DND-41 (cell line): ENCODE measurements around the gene CARD19.

ENCODE experiments used
- ATAC-seq: fragments of 200-7000 bp; cut with Tn5 transposase; 3 replicates; pipeline ENCODE4 v1.9.1; 2021; ENCODE audit warnings: low read depth; ENCODE audit not compliant: insufficient read depth
- DNase-seq: peaks from one replicate; pipeline ENCODE4 v3.0.0-alpha.2; 2020
- H2AFZ ChIP-seq: 2 replicates; pipeline ENCODE4 v1.6.0; 2012; ENCODE audit warnings: low read depth, low read length
- H3K27ac ChIP-seq: 2 replicates; pipeline ENCODE4 v1.5.1; 2012; ENCODE audit warnings: low read length, inconsistent platforms
- H3K27me3 ChIP-seq: fragments of 200-600 bp; sonication (generic); 2 replicates; pipeline ENCODE4 v1.6.0; 2012; ENCODE audit warnings: low read length, mild to moderate bottlenecking, inconsistent platforms; ENCODE audit not compliant: insufficient read depth, poor library complexity
- H3K36me3 ChIP-seq: 2 replicates; pipeline ENCODE4 v1.5.1; 2012; ENCODE audit warnings: low read length, inconsistent platforms; ENCODE audit not compliant: insufficient read depth
- H3K4me1 ChIP-seq: 2 replicates; pipeline ENCODE4 v1.5.1; 2012; ENCODE audit warnings: mild to moderate bottlenecking, low read length; ENCODE audit not compliant: insufficient read depth
- H3K4me2 ChIP-seq: 2 replicates; pipeline ENCODE4 v1.6.0; 2012; ENCODE audit warnings: mild to moderate bottlenecking, moderate library complexity, low read length, inconsistent platforms; ENCODE audit not compliant: insufficient read depth
- H3K4me3 ChIP-seq, 2 experiments: fragments of 200-600 bp in 1 of 2; shearing (Covaris generic) in 1 of 2; 2 replicates each; pipeline ENCODE4 v1.5.1; 2012 to 2016; ENCODE audit warnings: inconsistent platforms in 2 of 2, low read length in 2 of 2, mild to moderate bottlenecking in 2 of 2, low read depth in 1 of 2, moderate library complexity in 1 of 2
- H3K79me2 ChIP-seq: 2 replicates; pipeline ENCODE4 v1.6.0; 2012; ENCODE audit warnings: low read length, inconsistent platforms; ENCODE audit not compliant: insufficient read depth
- H3K9ac ChIP-seq: 2 replicates; pipeline ENCODE4 v1.6.0; 2012; ENCODE audit warnings: low read depth, mild to moderate bottlenecking, inconsistent platforms, low read length, moderate library complexity
- H3K9me3 ChIP-seq: 2 replicates; pipeline ENCODE4 v1.5.1; 2012; ENCODE audit warnings: low read length, moderate library complexity, mild to moderate bottlenecking, inconsistent platforms; ENCODE audit not compliant: insufficient read depth, severe bottlenecking
- H4K20me1 ChIP-seq: 2 replicates; pipeline ENCODE4 v1.6.0; 2012; ENCODE audit warnings: low read length; ENCODE audit not compliant: insufficient read depth
- EZH2 ChIP-seq: IDR thresholded peaks from 3 replicates; pipeline ENCODE4 v1.6.1; 2012; ENCODE audit warnings: borderline replicate concordance, low read depth, mild to moderate bottlenecking, moderate library complexity, low read length, inconsistent platforms; ENCODE audit not compliant: severe bottlenecking
- TF ChIP-seq, protein P1 (sequence below): IDR thresholded peaks from 2 replicates; pipeline ENCODE4 v1.5.1; 2012; ENCODE audit warnings: borderline replicate concordance, low read length, moderate library complexity, mild to moderate bottlenecking; ENCODE audit not compliant: poor library complexity, severe bottlenecking; ENCODE audit errors: extremely low read depth

Gene CARD19

DNA sequence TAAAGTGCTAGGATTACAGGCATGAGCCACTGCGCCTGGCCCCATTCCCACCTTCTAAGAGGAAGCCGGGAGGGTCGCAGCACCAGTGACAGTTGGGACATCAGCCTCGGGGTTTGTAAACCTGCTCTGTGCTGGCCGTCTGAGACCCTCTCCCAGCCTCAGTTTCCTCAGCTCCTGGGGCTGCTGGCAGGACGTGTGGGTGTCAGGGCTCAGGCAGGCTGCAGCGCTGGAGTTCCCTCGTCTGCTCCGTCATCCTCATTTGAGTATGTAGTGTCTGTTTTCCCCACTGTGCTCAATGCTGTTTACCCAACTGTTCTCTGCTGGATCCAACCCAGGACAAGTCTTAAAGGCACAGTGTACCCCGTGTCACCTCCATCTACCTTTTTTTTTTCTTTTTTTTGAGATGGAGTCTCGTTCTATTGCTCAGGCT is 40.0 kb downstream of the CARD19 start:
- peaks cover 16% of the 10 kb centered on the region for H4K20me1 ChIP-seq
- no peaks in the 10 kb centered on the region for H3K27me3 ChIP-seq
- H3K79me2 ChIP-seq, result peaks cover 10% of the 10 kb centered on the region; the same call in 1 of the 2 replicates
- H3K4me2 ChIP-seq, result no peak overlapping the region
- ATAC-seq (no peak), DNase-seq (no peak)
- H3K27ac ChIP-seq, result no peak overlapping the region
- H3K9ac ChIP-seq, result no peak overlapping the region
- H3K9me3 ChIP-seq, result no peaks in the 10 kb centered on the region
- TF ChIP-seq, protein P1, sequence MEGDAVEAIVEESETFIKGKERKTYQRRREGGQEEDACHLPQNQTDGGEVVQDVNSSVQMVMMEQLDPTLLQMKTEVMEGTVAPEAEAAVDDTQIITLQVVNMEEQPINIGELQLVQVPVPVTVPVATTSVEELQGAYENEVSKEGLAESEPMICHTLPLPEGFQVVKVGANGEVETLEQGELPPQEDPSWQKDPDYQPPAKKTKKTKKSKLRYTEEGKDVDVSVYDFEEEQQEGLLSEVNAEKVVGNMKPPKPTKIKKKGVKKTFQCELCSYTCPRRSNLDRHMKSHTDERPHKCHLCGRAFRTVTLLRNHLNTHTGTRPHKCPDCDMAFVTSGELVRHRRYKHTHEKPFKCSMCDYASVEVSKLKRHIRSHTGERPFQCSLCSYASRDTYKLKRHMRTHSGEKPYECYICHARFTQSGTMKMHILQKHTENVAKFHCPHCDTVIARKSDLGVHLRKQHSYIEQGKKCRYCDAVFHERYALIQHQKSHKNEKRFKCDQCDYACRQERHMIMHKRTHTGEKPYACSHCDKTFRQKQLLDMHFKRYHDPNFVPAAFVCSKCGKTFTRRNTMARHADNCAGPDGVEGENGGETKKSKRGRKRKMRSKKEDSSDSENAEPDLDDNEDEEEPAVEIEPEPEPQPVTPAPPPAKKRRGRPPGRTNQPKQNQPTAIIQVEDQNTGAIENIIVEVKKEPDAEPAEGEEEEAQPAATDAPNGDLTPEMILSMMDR, result no peak
- TF ChIP-seq EZH2, result no peak
- H3K36me3 ChIP-seq, result no peaks in the 10 kb centered on the region
- H2AFZ ChIP-seq, result no peak overlapping the region
- H3K4me1 ChIP-seq, result peaks cover 30% of the 10 kb centered on the region
- no peak overlapping the region for H3K4me3 ChIP-seq

DNA sequence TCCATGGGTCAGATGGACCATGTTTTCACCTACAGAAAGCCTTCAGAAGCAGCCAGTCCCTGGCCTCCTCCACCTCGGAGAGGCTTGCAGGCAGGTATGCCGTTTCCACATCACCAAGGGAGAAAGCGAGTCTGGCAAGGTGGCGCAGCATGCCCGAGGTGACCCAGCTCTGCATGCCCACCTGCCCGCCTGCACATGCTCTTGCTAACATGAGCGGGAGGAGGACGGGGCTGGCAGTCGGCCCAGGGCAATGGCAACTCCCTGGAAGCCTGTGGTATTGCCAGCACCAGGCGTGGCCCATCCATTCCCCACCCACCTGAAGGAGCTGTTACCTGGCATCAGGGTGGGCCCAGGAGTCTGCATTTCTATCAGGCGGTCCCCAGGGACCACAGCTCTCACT is 41.3 kb downstream of the CARD19 start:
- H4K20me1 ChIP-seq, result peaks cover 9% of the 10 kb centered on the region
- TF ChIP-seq, protein P1, result no peak
- TF ChIP-seq EZH2, result no peak
- ATAC-seq (no peak), DNase-seq (no peak)
- no peak overlapping the region for H2AFZ ChIP-seq
- H3K4me3 ChIP-seq, result no peak overlapping the region
- no peak overlapping the region for H3K9ac ChIP-seq
- H3K27ac ChIP-seq, result no peak overlapping the region
- H3K27me3 ChIP-seq, result no peaks in the 10 kb centered on the region
- H3K9me3 ChIP-seq, result no peaks in the 10 kb centered on the region
- H3K4me2 ChIP-seq, result no peak overlapping the region
- H3K79me2 ChIP-seq, result peaks cover 5% of the 10 kb centered on the region; the same call in 1 of the 2 replicates
- peaks cover 23% of the 10 kb centered on the region for H3K4me1 ChIP-seq
- H3K36me3 ChIP-seq, result no peaks in the 10 kb centered on the region

DNA sequence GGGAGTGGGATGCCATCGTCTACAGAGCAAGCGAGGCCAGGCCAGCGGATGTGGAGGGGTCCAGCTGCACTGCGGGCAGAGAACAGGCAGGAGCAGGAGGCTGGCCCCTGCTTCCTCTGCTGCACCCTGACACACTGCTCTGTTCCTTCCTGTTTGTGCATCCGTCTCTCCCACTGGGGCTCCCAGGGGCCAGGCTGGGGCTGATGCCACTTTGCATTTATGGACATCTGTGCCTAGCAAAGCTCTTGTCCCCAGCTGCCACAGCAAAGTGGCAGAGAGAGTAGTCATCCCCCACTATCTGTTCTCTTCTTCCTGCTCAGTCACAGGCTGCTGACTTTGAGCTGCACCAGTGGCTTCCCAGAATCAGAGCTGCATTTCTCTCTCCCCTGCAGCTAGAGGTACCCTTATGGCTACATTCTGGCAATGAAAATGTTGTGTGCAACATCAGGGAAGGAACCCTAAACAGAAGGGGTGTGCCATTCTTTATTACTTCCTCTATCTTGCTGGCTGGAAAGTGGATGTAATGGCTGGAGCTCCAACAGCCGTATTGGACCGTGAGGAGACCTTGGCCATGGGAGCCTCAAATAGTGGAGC is 42.3 kb downstream of the CARD19 start:
- peaks cover 16% of the 10 kb centered on the region for H3K4me1 ChIP-seq
- H3K4me3 ChIP-seq, result no peak overlapping the region
- H3K27me3 ChIP-seq, result no peaks in the 10 kb centered on the region
- H3K36me3 ChIP-seq, result no peaks in the 10 kb centered on the region
- no peak overlapping the region for H3K27ac ChIP-seq
- no peak for ATAC-seq
- H3K79me2 ChIP-seq, result peaks cover under 1% of the 10 kb centered on the region; the same call in 1 of the 2 replicates
- H4K20me1 ChIP-seq, result 0 out of 2 replicates have a peak, but pooled peaks cover under 1% of the 10 kb centered on the region
- DNase-seq, result no peak
- no peaks in the 10 kb centered on the region for H3K9me3 ChIP-seq
- H3K9ac ChIP-seq, result no peak overlapping the region
- TF ChIP-seq, protein P1, result no peak
- no peak for TF ChIP-seq EZH2
- H3K4me2 ChIP-seq, result no peak overlapping the region
- no peak overlapping the region for H2AFZ ChIP-seq
